CD4-positive, alpha-beta memory T cell (primary cell): ENCODE measurements around the gene CUL4A. TPM values are rescaled to one million over a fixed set of nuclear protein-coding genes. Genes with fewer than 3 reads are reported as not detected.

Source experiments
- CTCF ChIA-PET: fragments of 350-600 bp; sonication (Branson Sonifier 250); formaldehyde crosslinking; loops from one replicate; lab custom pipeline; 2021; ENCODE audit warnings: inconsistent platforms; ENCODE audit not compliant: partially characterized antibody; lab: Charles Lee
- POLR2A ChIA-PET: fragments of 350-600 bp; sonication (Branson Sonifier 250); formaldehyde crosslinking; loops from one replicate; lab custom pipeline; 2021; ENCODE audit not compliant: partially characterized antibody; lab: Charles Lee
- DNase-seq, 5 donors: peaks; one replicate each; pipeline versions ENCODE4 v3.0.0 to v3.0.0-alpha.2; 2020 to 2022; ENCODE audit warnings: mixed read lengths in 1 of 5
- H3K27ac ChIP-seq: one replicate; pipeline ENCODE4 v1.7.0; 2013; ENCODE audit warnings: low read depth, low read length
- H3K27me3 ChIP-seq: 2 replicates; pipeline ENCODE4 v1.7.0; 2013; ENCODE audit warnings: mild to moderate bottlenecking, low read length, moderate library complexity; ENCODE audit not compliant: insufficient read depth
- H3K36me3 ChIP-seq: 2 replicates; pipeline ENCODE4 v1.7.0; 2013; ENCODE audit warnings: mild to moderate bottlenecking, low read length, moderate library complexity; ENCODE audit not compliant: insufficient read depth
- H3K4me1 ChIP-seq: 2 replicates; pipeline ENCODE4 v1.7.0; 2013; ENCODE audit warnings: mild to moderate bottlenecking, low read length, moderate library complexity; ENCODE audit not compliant: insufficient read depth
- H3K4me3 ChIP-seq, 2 donors: one replicate each; pipeline ENCODE4 v1.7.0; 2013; ENCODE audit warnings: low read length in 2 of 2, mild to moderate bottlenecking in 1 of 2
- H3K9me3 ChIP-seq, 2 donors: one replicate each; pipeline ENCODE4 v1.7.0; 2013; ENCODE audit warnings: low read length in 2 of 2, control low read depth in 1 of 2; ENCODE audit not compliant: control insufficient read depth in 1 of 2
- H3K27ac Mint-ChIP-seq, 7 donors: one replicate each; pipeline ENCODE4 v1.8.0; 2020 to 2021; ENCODE audit warnings: mixed read lengths in 7 of 7, mild to moderate bottlenecking in 6 of 7, inconsistent platforms in 3 of 7, moderate library complexity in 3 of 7
- H3K27me3 Mint-ChIP-seq, 2 donors: one replicate each; pipeline ENCODE4 v1.8.0; 2020 to 2021; ENCODE audit warnings: mixed read lengths in 2 of 2
- H3K36me3 Mint-ChIP-seq, 2 donors: one replicate each; pipeline ENCODE4 v1.8.0; 2020 to 2021; ENCODE audit warnings: mixed read lengths in 2 of 2, inconsistent platforms in 1 of 2, mild to moderate bottlenecking in 1 of 2
- H3K4me1 Mint-ChIP-seq, 4 donors: one replicate each; pipeline ENCODE4 v1.8.0; 2020 to 2021; ENCODE audit warnings: mixed read lengths in 4 of 4, mild to moderate bottlenecking in 1 of 4
- H3K4me3 Mint-ChIP-seq, 8 donors: one replicate each; pipeline ENCODE4 v1.8.0; 2020 to 2021; ENCODE audit warnings: mixed read lengths in 8 of 8, mild to moderate bottlenecking in 7 of 8, moderate library complexity in 6 of 8, inconsistent platforms in 3 of 8
- H3K9me3 Mint-ChIP-seq, 8 donors: one replicate each; pipeline ENCODE4 v1.8.0; 2020 to 2021; ENCODE audit warnings: mixed read lengths in 8 of 8, mild to moderate bottlenecking in 5 of 8, inconsistent platforms in 3 of 8, moderate library complexity in 1 of 8
- intact Hi-C: fragments of 100-400 bp; cut with micrococcal nuclease; formaldehyde crosslinking; loops from one replicate; pipeline ENCODE4 v1.15.1; 2023
- polyA plus RNA-seq, 2 donors: library from polyadenylated mRNA; unstranded; fragments of 300-500 nt; fragmentation: Illumina TruSeq; gene quantifications; one replicate each; pipeline ENCODE4 v1.2.3, GENCODE V29; 2021
- total RNA-seq, 2 experiments: library from RNA; stranded (reverse); gene quantifications; one replicate each; pipeline ENCODE4 v1.2.3, GENCODE V29; 2021

The CUL4A gene
- total and polyA plus RNA-seq, 4 experiments from 2014 or later: 59.8 to 80.0 (median 74.2) TPM

DNA sequence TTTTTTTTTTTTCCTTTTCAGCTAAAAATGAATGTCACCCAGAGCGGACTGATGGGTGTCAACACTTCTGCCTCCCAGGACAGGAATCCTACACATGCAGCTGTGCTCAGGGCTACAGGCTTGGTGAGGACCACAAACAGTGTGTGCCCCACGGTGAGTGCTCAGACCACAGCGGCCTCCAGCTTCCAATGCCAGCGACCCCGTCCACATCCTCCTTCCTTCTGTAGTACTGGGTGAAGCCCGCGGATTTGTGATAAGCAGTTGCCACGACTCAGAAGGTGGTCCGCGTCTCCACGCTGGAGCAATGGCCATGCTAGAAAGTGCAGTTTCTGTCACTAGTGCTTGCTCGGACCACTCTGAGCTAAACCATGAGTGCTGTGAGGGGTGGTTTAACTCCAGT is 44.9 kb upstream of the CUL4A start:
- Mint-ChIP-seq H3K36me3 (peaks cover 12 to 17% of the 10 kb centered on the region in 2 donors), H3K27me3 (no peaks in the 10 kb centered on the region), H3K4me3 (peak overlapping the region in 2 of 8 donors; percentile 26 to 53), H3K9me3 (peaks cover 0 to 17% (median 3%) of the 10 kb centered on the region in 8 donors), H3K27ac (peak overlapping the region in 5 of 7 donors; percentile 22 to 91 (median 79)), H3K4me1 (peaks cover 13 to 44% (median 31%) of the 10 kb centered on the region in 4 donors)
- Histone ChIP-seq H3K4me1 (peaks cover 24% of the 10 kb centered on the region), H3K27me3 (no peaks in the 10 kb centered on the region), H3K4me3 (no peak overlapping the region), H3K36me3 (no peaks in the 10 kb centered on the region), H3K9me3 (no peaks in the 10 kb centered on the region), H3K27ac (no peak overlapping the region)
- ChIA-PET POLR2A (interaction anchor here (2.4 kb wide), 1 partner anchor 44 kb away, joined by 14 read pairs; the partner anchor contains the start of genes CUL4A and PCID2), CTCF (no interaction called here)
- intact Hi-C loops: no loop called here
- no peak for DNase-seq

DNA sequence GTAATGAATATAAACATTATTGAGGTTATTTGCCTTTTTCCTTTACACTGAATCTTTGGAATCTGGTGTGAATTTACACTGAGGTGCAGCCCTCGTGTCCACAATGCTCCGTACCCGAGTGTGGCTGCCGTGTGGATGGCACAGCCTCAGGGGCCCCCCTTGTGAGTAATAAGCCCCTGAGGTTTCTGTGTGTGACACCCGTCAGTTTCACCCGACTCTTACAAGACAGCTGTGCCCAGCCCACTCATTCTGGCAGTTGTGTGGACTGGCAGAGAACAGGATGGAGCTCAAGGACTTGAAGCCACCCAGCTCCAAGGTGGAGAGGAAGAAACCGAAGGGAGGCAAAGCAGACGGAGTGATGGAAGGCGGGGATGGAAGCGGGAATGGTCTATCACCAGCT is 43.1 kb upstream of the CUL4A start:
- Histone ChIP-seq H3K27ac (no peak overlapping the region), H3K9me3 (no peaks in the 10 kb centered on the region), H3K36me3 (no peaks in the 10 kb centered on the region), H3K4me1 (peaks cover 24% of the 10 kb centered on the region), H3K27me3 (no peaks in the 10 kb centered on the region), H3K4me3 (no peak overlapping the region)
- ChIA-PET CTCF (no interaction called here), POLR2A (interaction anchor here (1.2 to 1.5 kb wide), 2 partner anchors 9 to 42 kb away, joined by 3 to 4 read pairs; partner anchors contain the start of gene PCID2)
- H3K27me3 Mint-ChIP-seq: no peaks in the 10 kb centered on the region
- peaks cover 0 to 17% (median 3%) of the 10 kb centered on the region in 8 donors for H3K9me3 Mint-ChIP-seq
- no peak overlapping the region for H3K4me3 Mint-ChIP-seq
- peaks cover 11 to 39% (median 25%) of the 10 kb centered on the region in 4 donors for H3K4me1 Mint-ChIP-seq
- peaks cover 23 to 27% of the 10 kb centered on the region in 2 donors for H3K36me3 Mint-ChIP-seq
- peak overlapping the region in 6 of 7 donors; percentile 2 to 77 (median 46) for H3K27ac Mint-ChIP-seq
- intact Hi-C loops: no loop called here
- DNase-seq: no peak

- Mint-ChIP-seq H3K4me3 (no peak overlapping the region), H3K9me3 (peaks cover 0 to 17% (median 3%) of the 10 kb centered on the region in 8 donors), H3K27me3 (no peaks in the 10 kb centered on the region), H3K27ac (peak overlapping the region in 5 of 7 donors; percentile 2 to 69 (median 31)), H3K36me3 (peaks cover 26 to 31% of the 10 kb centered on the region in 2 donors), H3K4me1 (peaks cover 11 to 41% (median 26%) of the 10 kb centered on the region in 4 donors)
- ChIA-PET CTCF (no interaction called here), POLR2A (interaction anchor here (1.5 kb wide), 1 partner anchor 9 kb away, joined by 3 read pairs; no protein-coding TSS in a partner anchor)
- H3K4me3 ChIP-seq: no peak overlapping the region
- H3K27ac ChIP-seq: no peak overlapping the region
- intact Hi-C loops: no loop called here
- peaks cover 25% of the 10 kb centered on the region for H3K4me1 ChIP-seq
- no peak for DNase-seq
- no peaks in the 10 kb centered on the region for H3K27me3 ChIP-seq
- no peaks in the 10 kb centered on the region for H3K9me3 ChIP-seq
- no peaks in the 10 kb centered on the region for H3K36me3 ChIP-seq
Observed at GRCh38 chr13:113166681-113167080, 42.7 kb upstream of the CUL4A start.

GRCh38 chr13:113167155-113167554 is 42.3 kb upstream of the CUL4A start:
- peaks cover 0 to 17% (median 3%) of the 10 kb centered on the region in 8 donors for H3K9me3 Mint-ChIP-seq
- peaks cover 25% of the 10 kb centered on the region for H3K4me1 ChIP-seq
- no peaks in the 10 kb centered on the region for H3K27me3 ChIP-seq
- H3K36me3 Mint-ChIP-seq: peaks cover 28 to 31% of the 10 kb centered on the region in 2 donors
- H3K27ac Mint-ChIP-seq: peak overlapping the region in 1 of 7 donors; percentile 22
- no peaks in the 10 kb centered on the region for H3K36me3 ChIP-seq
- H3K4me1 Mint-ChIP-seq: peaks cover 11 to 41% (median 26%) of the 10 kb centered on the region in 4 donors
- H3K27me3 Mint-ChIP-seq: no peaks in the 10 kb centered on the region
- H3K4me3 Mint-ChIP-seq: no peak overlapping the region
- H3K27ac ChIP-seq: no peak overlapping the region
- CTCF ChIA-PET: no interaction called here
- intact Hi-C loops: no loop called here
- H3K9me3 ChIP-seq: no peaks in the 10 kb centered on the region
- POLR2A ChIA-PET: interaction anchor here (1.5 kb wide), 1 partner anchor 8 kb away, joined by 3 read pairs; no protein-coding TSS in a partner anchor
- no peak for DNase-seq
- no peak overlapping the region for H3K4me3 ChIP-seq

DNA sequence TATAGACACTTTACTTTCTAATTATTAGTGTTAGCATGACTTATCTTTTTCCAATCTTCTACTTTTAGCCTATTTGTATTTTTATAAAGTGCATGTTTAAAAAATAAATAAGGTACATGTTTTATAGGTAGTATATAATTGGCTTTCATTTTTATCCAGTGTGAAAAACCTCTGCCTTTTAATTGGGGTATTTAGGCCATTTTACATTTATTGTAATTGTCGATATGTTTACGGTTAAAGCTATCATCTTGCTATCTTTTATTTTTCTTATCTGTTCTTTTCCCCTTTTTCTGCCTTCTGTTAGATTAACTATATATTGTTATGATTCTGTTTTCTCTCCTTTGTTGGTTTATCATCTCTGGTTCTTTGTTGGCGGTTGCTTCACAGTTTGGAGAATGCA is 41.8 kb upstream of the CUL4A start:
- Histone ChIP-seq H3K4me3 (no peak overlapping the region), H3K9me3 (no peaks in the 10 kb centered on the region), H3K36me3 (no peaks in the 10 kb centered on the region), H3K27me3 (no peaks in the 10 kb centered on the region), H3K4me1 (peaks cover 24% of the 10 kb centered on the region), H3K27ac (no peak overlapping the region)
- peaks cover 31% of the 10 kb centered on the region in 2 donors for H3K36me3 Mint-ChIP-seq
- H3K4me1 Mint-ChIP-seq: peaks cover 11 to 41% (median 25%) of the 10 kb centered on the region in 4 donors
- DNase-seq: no peak
- POLR2A ChIA-PET: interaction anchor here (1.5 kb wide), 1 partner anchor 8 kb away, joined by 3 read pairs; no protein-coding TSS in a partner anchor
- peaks cover 0 to 17% (median 3%) of the 10 kb centered on the region in 8 donors for H3K9me3 Mint-ChIP-seq
- peak overlapping the region in 2 of 7 donors; percentile 22 to 34 for H3K27ac Mint-ChIP-seq
- intact Hi-C loops: no loop called here
- H3K27me3 Mint-ChIP-seq: no peaks in the 10 kb centered on the region
- H3K4me3 Mint-ChIP-seq: no peak overlapping the region
- CTCF ChIA-PET: no interaction called here

GRCh38 chr13:113168211-113168610 is 41.2 kb upstream of the CUL4A start:
- no peak for DNase-seq
- Mint-ChIP-seq H3K4me1 (peaks cover 11 to 42% (median 24%) of the 10 kb centered on the region in 4 donors), H3K36me3 (peaks cover 31 to 35% of the 10 kb centered on the region in 2 donors), H3K27me3 (no peaks in the 10 kb centered on the region), H3K4me3 (no peak overlapping the region), H3K9me3 (peaks cover 0 to 17% (median 3%) of the 10 kb centered on the region in 8 donors), H3K27ac (peak overlapping the region in 3 of 7 donors; percentile 0 to 49 (median 24))
- Histone ChIP-seq H3K27ac (no peak overlapping the region), H3K4me1 (peaks cover 18% of the 10 kb centered on the region), H3K4me3 (no peak overlapping the region), H3K36me3 (no peaks in the 10 kb centered on the region), H3K27me3 (no peaks in the 10 kb centered on the region), H3K9me3 (no peaks in the 10 kb centered on the region)
- intact Hi-C loops: no loop called here
- ChIA-PET POLR2A (interaction anchor here (1.3 kb wide), 1 partner anchor 41 kb away, joined by 4 read pairs; the partner anchor contains the start of genes CUL4A and PCID2), CTCF (no interaction called here)
